CD4-positive, alpha-beta memory T cell (primary cell): Measurements from ENCODE around the gene LEMD2. TPM values are rescaled to one million over a fixed set of nuclear protein-coding genes. Genes with fewer than 3 reads are reported as not detected.

Source experiments
- CTCF ChIA-PET: fragments of 350-600 bp; sonication (Branson Sonifier 250); formaldehyde crosslinking; loops from one replicate; lab custom pipeline; 2021; ENCODE audit warnings: inconsistent platforms; ENCODE audit not compliant: partially characterized antibody; lab: Charles Lee
- POLR2A ChIA-PET: fragments of 350-600 bp; sonication (Branson Sonifier 250); formaldehyde crosslinking; loops from one replicate; lab custom pipeline; 2021; ENCODE audit not compliant: partially characterized antibody; lab: Charles Lee
- DNase-seq, 5 donors: peaks; one replicate each; pipeline versions ENCODE4 v3.0.0 to v3.0.0-alpha.2; 2020 to 2022; ENCODE audit warnings: mixed read lengths in 1 of 5
- H3K27ac ChIP-seq: one replicate; pipeline ENCODE4 v1.7.0; 2013; ENCODE audit warnings: low read depth, low read length
- H3K27me3 ChIP-seq: 2 replicates; pipeline ENCODE4 v1.7.0; 2013; ENCODE audit warnings: mild to moderate bottlenecking, low read length, moderate library complexity; ENCODE audit not compliant: insufficient read depth
- H3K36me3 ChIP-seq: 2 replicates; pipeline ENCODE4 v1.7.0; 2013; ENCODE audit warnings: mild to moderate bottlenecking, low read length, moderate library complexity; ENCODE audit not compliant: insufficient read depth
- H3K4me1 ChIP-seq: 2 replicates; pipeline ENCODE4 v1.7.0; 2013; ENCODE audit warnings: mild to moderate bottlenecking, low read length, moderate library complexity; ENCODE audit not compliant: insufficient read depth
- H3K4me3 ChIP-seq, 2 donors: one replicate each; pipeline ENCODE4 v1.7.0; 2013; ENCODE audit warnings: low read length in 2 of 2, mild to moderate bottlenecking in 1 of 2
- H3K9me3 ChIP-seq, 2 donors: one replicate each; pipeline ENCODE4 v1.7.0; 2013; ENCODE audit warnings: low read length in 2 of 2, control low read depth in 1 of 2; ENCODE audit not compliant: control insufficient read depth in 1 of 2
- H3K27ac Mint-ChIP-seq, 7 donors: one replicate each; pipeline ENCODE4 v1.8.0; 2020 to 2021; ENCODE audit warnings: mixed read lengths in 7 of 7, mild to moderate bottlenecking in 6 of 7, inconsistent platforms in 3 of 7, moderate library complexity in 3 of 7
- H3K27me3 Mint-ChIP-seq, 2 donors: one replicate each; pipeline ENCODE4 v1.8.0; 2020 to 2021; ENCODE audit warnings: mixed read lengths in 2 of 2
- H3K36me3 Mint-ChIP-seq, 2 donors: one replicate each; pipeline ENCODE4 v1.8.0; 2020 to 2021; ENCODE audit warnings: mixed read lengths in 2 of 2, inconsistent platforms in 1 of 2, mild to moderate bottlenecking in 1 of 2
- H3K4me1 Mint-ChIP-seq, 4 donors: one replicate each; pipeline ENCODE4 v1.8.0; 2020 to 2021; ENCODE audit warnings: mixed read lengths in 4 of 4, mild to moderate bottlenecking in 1 of 4
- H3K4me3 Mint-ChIP-seq, 8 donors: one replicate each; pipeline ENCODE4 v1.8.0; 2020 to 2021; ENCODE audit warnings: mixed read lengths in 8 of 8, mild to moderate bottlenecking in 7 of 8, moderate library complexity in 6 of 8, inconsistent platforms in 3 of 8
- H3K9me3 Mint-ChIP-seq, 8 donors: one replicate each; pipeline ENCODE4 v1.8.0; 2020 to 2021; ENCODE audit warnings: mixed read lengths in 8 of 8, mild to moderate bottlenecking in 5 of 8, inconsistent platforms in 3 of 8, moderate library complexity in 1 of 8
- intact Hi-C: fragments of 100-400 bp; cut with micrococcal nuclease; formaldehyde crosslinking; loops from one replicate; pipeline ENCODE4 v1.15.1; 2023
- polyA plus RNA-seq, 2 donors: library from polyadenylated mRNA; unstranded; fragments of 300-500 nt; fragmentation: Illumina TruSeq; gene quantifications; one replicate each; pipeline ENCODE4 v1.2.3, GENCODE V29; 2021
- total RNA-seq, 2 experiments: library from RNA; stranded (reverse); gene quantifications; one replicate each; pipeline ENCODE4 v1.2.3, GENCODE V29; 2021

LEMD2 gene
- total and polyA plus RNA-seq, 4 experiments from 2014 or later, result 13.5 to 126 (median 80.1) TPM

DNA sequence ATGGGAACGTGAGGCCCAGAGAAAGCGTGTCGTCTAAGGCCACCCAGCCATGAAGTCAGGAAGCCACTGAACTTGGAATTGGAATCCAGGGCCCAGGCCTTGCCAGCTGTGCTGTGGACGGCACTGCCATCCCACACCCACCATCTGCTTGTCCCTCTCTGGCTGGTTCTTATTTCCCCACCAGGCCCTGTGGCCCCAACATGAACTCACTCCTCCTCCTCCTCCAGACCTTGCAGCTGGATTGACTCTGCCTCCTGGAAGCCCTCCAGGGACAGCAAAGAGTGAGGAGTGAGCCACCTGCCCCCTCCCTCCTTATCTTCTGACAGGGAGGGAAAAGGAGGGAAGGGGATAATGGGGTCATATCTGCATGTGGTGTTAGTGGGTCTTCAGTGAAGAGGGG, 26.2 kb downstream of the LEMD2 start:
- Mint-ChIP-seq H3K27ac (no peak overlapping the region), H3K9me3 (peaks cover 0 to 5% (median 0%) of the 10 kb centered on the region in 8 donors), H3K4me3 (no peak overlapping the region), H3K4me1 (peaks cover 0 to 1% (median 0%) of the 10 kb centered on the region in 4 donors), H3K36me3 (no peaks in the 10 kb centered on the region), H3K27me3 (peaks cover 3 to 6% of the 10 kb centered on the region in 2 donors)
- H3K4me3 ChIP-seq, result no peak overlapping the region
- no peak for DNase-seq
- H3K27me3 ChIP-seq, result no peaks in the 10 kb centered on the region
- H3K9me3 ChIP-seq, result no peaks in the 10 kb centered on the region
- ChIA-PET CTCF (interaction anchor here (3.4 to 3.8 kb wide), 2 partner anchors 9 to 52 kb away, joined by 14 to 20 read pairs; partner anchors contain the start of gene UQCC2), POLR2A (no interaction called here)
- H3K36me3 ChIP-seq, result no peaks in the 10 kb centered on the region
- H3K4me1 ChIP-seq, result no peaks in the 10 kb centered on the region
- H3K27ac ChIP-seq, result no peak overlapping the region
- intact Hi-C loops, result loop anchor here (1.0 kb wide), 2 partner anchors 51 to 177 kb away; partner anchors contain the start of gene UQCC2

DNA sequence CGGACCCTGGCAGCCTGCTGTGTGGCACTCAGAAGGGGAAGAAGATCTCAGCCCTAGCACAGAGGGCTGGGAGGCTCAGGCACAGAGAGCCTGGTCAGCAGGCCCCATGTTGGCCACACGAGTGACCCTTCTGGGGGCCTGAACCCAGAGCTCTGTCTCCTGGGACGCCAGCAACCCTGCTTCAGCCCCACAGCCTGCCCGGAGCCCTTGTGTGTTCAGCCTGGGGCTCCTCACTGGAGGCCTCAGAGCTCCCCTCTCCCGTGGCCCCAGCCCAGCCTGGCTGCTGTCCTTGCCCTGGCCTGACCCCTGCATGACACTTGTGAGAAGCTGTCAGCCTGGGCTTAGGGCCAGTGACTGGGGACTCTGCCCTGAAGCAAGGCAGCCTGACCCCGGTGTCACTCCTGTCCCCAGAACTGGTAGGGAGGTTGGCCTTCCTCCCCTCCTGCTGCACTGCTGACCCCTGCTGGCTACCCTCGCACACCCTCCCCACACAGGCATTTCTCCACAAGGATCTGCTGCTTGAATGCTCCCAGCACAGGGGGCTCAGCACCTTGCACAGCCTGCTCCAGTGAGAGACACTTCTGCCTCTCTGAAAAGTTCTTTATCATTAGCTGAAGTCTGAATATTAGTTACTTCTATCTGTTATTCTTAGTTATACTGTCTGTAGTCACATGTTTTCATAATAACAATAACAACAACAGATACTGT, 26.9 kb downstream of the LEMD2 start:
- ChIA-PET CTCF (interaction anchor here (3.4 to 3.8 kb wide), 2 partner anchors 10 to 51 kb away, joined by 14 to 20 read pairs; partner anchors contain the start of gene UQCC2), POLR2A (no interaction called here)
- Histone ChIP-seq H3K4me1 (no peaks in the 10 kb centered on the region), H3K36me3 (no peaks in the 10 kb centered on the region), H3K27ac (no peak overlapping the region), H3K4me3 (no peak overlapping the region), H3K27me3 (no peaks in the 10 kb centered on the region), H3K9me3 (no peaks in the 10 kb centered on the region)
- H3K27me3 Mint-ChIP-seq, result peaks cover 3 to 7% of the 10 kb centered on the region in 2 donors
- peaks cover 0 to 1% (median under 1%) of the 10 kb centered on the region in 4 donors for H3K4me1 Mint-ChIP-seq
- peak overlapping the region in 1 of 7 donors; percentile 24 for H3K27ac Mint-ChIP-seq
- peak in 1 of 5 donors; percentile 21 for DNase-seq
- intact Hi-C loops, result loop anchor here (1.0 kb wide), 2 partner anchors 51 to 177 kb away; partner anchors contain the start of gene UQCC2
- no peak overlapping the region for H3K4me3 Mint-ChIP-seq
- no peaks in the 10 kb centered on the region for H3K36me3 Mint-ChIP-seq
- H3K9me3 Mint-ChIP-seq, result peaks cover 0 to 5% (median 0%) of the 10 kb centered on the region in 8 donors

DNA sequence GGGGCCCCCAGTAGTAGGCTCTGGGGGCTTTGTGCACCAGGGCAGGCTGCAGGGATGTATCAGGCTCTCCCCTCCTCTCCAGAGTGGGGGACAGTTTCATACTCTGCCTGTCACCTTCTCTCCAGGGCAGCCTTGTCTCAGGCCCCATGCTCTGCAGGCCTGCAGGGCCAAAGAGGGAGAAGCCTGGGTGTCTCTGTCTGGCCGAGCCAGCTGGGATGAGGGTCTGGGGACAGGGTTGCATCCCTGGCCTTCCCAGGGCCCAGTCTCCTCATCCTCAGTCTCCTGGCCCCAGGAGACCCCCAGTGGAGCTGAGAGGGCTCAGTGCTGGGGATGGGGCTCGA, 27.4 kb downstream of the LEMD2 start:
- Mint-ChIP-seq H3K4me3 (no peak overlapping the region), H3K27ac (no peak overlapping the region), H3K9me3 (peaks cover 0 to 3% (median 0%) of the 10 kb centered on the region in 8 donors), H3K36me3 (no peaks in the 10 kb centered on the region), H3K4me1 (peaks cover 0 to 1% (median under 1%) of the 10 kb centered on the region in 4 donors), H3K27me3 (peaks cover 3 to 7% of the 10 kb centered on the region in 2 donors)
- ChIA-PET CTCF (interaction anchor here (3.4 to 3.8 kb wide), 2 partner anchors 10 to 50 kb away, joined by 14 to 20 read pairs; partner anchors contain the start of gene UQCC2), POLR2A (no interaction called here)
- Histone ChIP-seq H3K9me3 (no peaks in the 10 kb centered on the region), H3K4me3 (no peak overlapping the region), H3K27me3 (no peaks in the 10 kb centered on the region), H3K27ac (no peak overlapping the region), H3K36me3 (no peaks in the 10 kb centered on the region), H3K4me1 (no peaks in the 10 kb centered on the region)
- intact Hi-C loops, result no loop called here
- DNase-seq, result no peak

DNA sequence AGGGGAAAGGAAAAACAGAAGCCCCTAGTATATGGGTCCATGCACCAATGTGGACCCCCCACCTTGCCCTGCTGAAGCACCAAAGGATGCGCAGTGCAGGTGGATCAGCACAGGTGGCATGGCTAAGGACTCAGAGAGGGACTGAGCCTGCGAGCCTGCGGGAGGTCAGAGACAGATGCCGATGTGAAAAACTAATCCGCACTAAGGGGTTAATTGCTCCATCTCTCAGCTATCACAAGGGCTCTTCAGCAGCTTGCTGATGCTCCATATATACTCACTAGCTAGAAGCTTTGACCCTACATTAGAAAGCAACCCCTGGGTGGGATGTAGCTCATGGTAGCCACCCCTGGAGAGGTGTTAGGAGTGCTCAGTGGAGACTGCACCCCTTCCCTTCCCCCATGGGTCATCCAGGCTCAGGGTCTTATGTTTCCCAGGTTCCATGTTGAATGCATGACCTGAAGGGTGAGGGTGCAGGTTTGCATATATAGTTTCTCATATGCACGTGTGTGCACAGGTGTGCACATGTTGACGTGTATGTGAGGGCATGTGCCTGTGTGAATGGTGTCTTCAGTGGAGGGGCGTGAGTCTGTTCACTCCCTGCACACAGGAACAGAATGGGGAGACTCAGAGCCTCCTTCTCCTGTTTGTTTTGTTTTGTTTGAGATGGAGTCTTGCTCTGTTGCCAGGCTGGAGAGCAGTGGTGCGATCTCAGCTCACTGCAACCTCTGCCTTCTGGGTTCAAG, 28.9 kb downstream of the LEMD2 start:
- H3K9me3 Mint-ChIP-seq, result no peaks in the 10 kb centered on the region
- DNase-seq, result no peak
- peak overlapping the region in 1 of 7 donors; percentile 51 for H3K27ac Mint-ChIP-seq
- Histone ChIP-seq H3K9me3 (no peaks in the 10 kb centered on the region), H3K4me3 (no peak overlapping the region), H3K27ac (no peak overlapping the region), H3K27me3 (no peaks in the 10 kb centered on the region), H3K4me1 (no peaks in the 10 kb centered on the region), H3K36me3 (no peaks in the 10 kb centered on the region)
- H3K27me3 Mint-ChIP-seq, result peaks cover 3% of the 10 kb centered on the region in 2 donors
- ChIA-PET CTCF (interaction anchor here (0.6 to 3.8 kb wide), 3 partner anchors 12 to 404 kb away, joined by 4 to 20 read pairs (median 14); partner anchors contain the start of gene UQCC2), POLR2A (no interaction called here)
- H3K4me3 Mint-ChIP-seq, result no peak overlapping the region
- intact Hi-C loops, result no loop called here
- peaks cover 0 to 1% (median under 1%) of the 10 kb centered on the region in 4 donors for H3K4me1 Mint-ChIP-seq
- no peaks in the 10 kb centered on the region for H3K36me3 Mint-ChIP-seq

DNA sequence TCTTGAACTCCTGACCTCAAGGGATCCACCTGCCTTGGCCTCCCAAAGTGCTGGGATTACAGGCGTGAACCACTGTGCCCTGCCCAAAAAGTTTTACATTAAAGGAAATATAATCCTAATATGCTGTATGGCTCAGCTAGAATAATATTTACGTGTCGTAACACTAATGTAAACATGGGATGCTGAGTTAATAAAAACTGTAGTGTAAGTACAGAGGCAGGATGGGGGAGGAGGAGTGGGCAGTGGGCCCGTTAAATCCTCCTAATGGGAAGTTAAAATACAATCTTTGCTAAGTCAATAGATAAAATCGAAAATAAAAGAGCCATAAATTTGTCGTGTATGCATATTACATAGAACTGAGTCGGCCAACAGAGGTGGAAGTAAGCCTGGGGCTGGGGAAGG, 30.1 kb downstream of the LEMD2 start:
- no peaks in the 10 kb centered on the region for H3K9me3 Mint-ChIP-seq
- intact Hi-C loops, result no loop called here
- H3K27ac Mint-ChIP-seq, result peak overlapping the region in 1 of 7 donors; percentile 9
- ChIA-PET POLR2A (interaction anchor here (1.3 kb wide), 1 partner anchor 54 kb away, joined by 3 read pairs; no protein-coding TSS in a partner anchor), CTCF (interaction anchor here (1.8 kb wide), 1 partner anchor 11 kb away, joined by 4 read pairs; no protein-coding TSS in a partner anchor)
- Histone ChIP-seq H3K27me3 (no peaks in the 10 kb centered on the region), H3K9me3 (no peaks in the 10 kb centered on the region), H3K36me3 (no peaks in the 10 kb centered on the region), H3K4me1 (no peaks in the 10 kb centered on the region), H3K4me3 (no peak overlapping the region), H3K27ac (no peak overlapping the region)
- peaks cover 1 to 3% of the 10 kb centered on the region in 2 donors for H3K27me3 Mint-ChIP-seq
- peaks cover 0 to 1% (median under 1%) of the 10 kb centered on the region in 4 donors for H3K4me1 Mint-ChIP-seq
- no peak for DNase-seq
- H3K4me3 Mint-ChIP-seq, result no peak overlapping the region
- no peaks in the 10 kb centered on the region for H3K36me3 Mint-ChIP-seq

DNA sequence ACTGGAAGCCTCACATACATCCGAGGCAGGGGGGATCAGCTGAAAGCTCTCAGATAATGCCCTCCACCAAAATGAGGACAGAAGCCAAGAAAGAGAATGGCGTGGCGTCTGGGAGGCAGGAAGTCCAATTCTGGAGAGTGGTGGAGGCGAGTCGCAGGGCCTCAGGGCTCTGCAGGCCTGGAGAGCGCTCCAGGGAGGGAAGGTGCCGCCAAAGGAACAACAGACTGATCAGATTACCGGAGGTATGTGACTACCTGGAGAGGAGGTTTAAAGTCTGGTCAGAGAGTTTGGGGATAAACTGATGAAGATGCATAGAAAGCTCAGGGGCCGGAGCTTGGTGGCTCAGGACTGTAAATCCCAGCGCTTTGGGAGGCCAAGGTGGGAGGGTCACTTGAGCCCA, 31.0 kb downstream of the LEMD2 start:
- no peak overlapping the region for H3K27ac Mint-ChIP-seq
- intact Hi-C loops, result no loop called here
- no peaks in the 10 kb centered on the region for H3K9me3 Mint-ChIP-seq
- H3K4me1 Mint-ChIP-seq, result peaks cover 0 to 1% (median under 1%) of the 10 kb centered on the region in 4 donors
- Histone ChIP-seq H3K4me3 (no peak overlapping the region), H3K27me3 (no peaks in the 10 kb centered on the region), H3K4me1 (no peaks in the 10 kb centered on the region), H3K27ac (no peak overlapping the region), H3K9me3 (no peaks in the 10 kb centered on the region), H3K36me3 (no peaks in the 10 kb centered on the region)
- H3K27me3 Mint-ChIP-seq, result peaks cover 1 to 3% of the 10 kb centered on the region in 2 donors
- no peak overlapping the region for H3K4me3 Mint-ChIP-seq
- CTCF ChIA-PET, result interaction anchor here (0.8 to 1.8 kb wide), 2 partner anchors 10 to 12 kb away, joined by 3 to 4 read pairs; no protein-coding TSS in a partner anchor
- POLR2A ChIA-PET, result interaction anchor here (1.3 kb wide), 1 partner anchor 53 kb away, joined by 3 read pairs; no protein-coding TSS in a partner anchor
- H3K36me3 Mint-ChIP-seq, result no peaks in the 10 kb centered on the region
- DNase-seq, result no peak
